SK-N-SH treated with all-trans-retinoic acid at 6 μM for 48 hours (cell line): ENCODE measurements around the gene ZNF672.

ENCODE experiments used
- ATAC-seq: fragments of 200-7000 bp; cut with Tn5 transposase; 3 replicates; pipeline ENCODE4 v1.9.1; 2020; ENCODE audit warnings: mild to moderate bottlenecking, moderate library complexity
- ARNTL ChIP-seq: fragments of 450-650 bp; formaldehyde crosslinking; IDR thresholded peaks from 2 replicates; pipeline ENCODE4 v1.5.0; 2020; ENCODE audit warnings: low read depth, mild to moderate bottlenecking, moderate library complexity, borderline replicate concordance
- CSDC2 ChIP-seq: fragments of 250-450 bp; sonication (Bioruptor Pico); IDR thresholded peaks from 2 replicates; pipeline ENCODE4 v1.5.0; 2020; ENCODE audit warnings: mild to moderate bottlenecking, moderate library complexity
- CSRNP3 ChIP-seq: fragments of 250-450 bp; sonication (Bioruptor Pico); IDR thresholded peaks from 2 replicates; pipeline ENCODE4 v1.5.1; 2021; ENCODE audit warnings: mild to moderate bottlenecking, moderate library complexity
- ESRRG ChIP-seq: fragments of 250-450 bp; sonication (Bioruptor Pico); IDR thresholded peaks from 2 replicates; pipeline ENCODE4 v1.6.1; 2021; ENCODE audit warnings: mild to moderate bottlenecking
- GLIS3 ChIP-seq: fragments of 250-450 bp; sonication (Bioruptor Pico); IDR thresholded peaks from 2 replicates; pipeline ENCODE4 v1.5.0; 2020; ENCODE audit warnings: mild to moderate bottlenecking, moderate library complexity
- ISL1 ChIP-seq: fragments of 250-450 bp; sonication (Bioruptor Pico); IDR thresholded peaks from 2 replicates; pipeline ENCODE4 v2.1.2; 2022; ENCODE audit warnings: mild to moderate bottlenecking, moderate library complexity
- OSR1 ChIP-seq: fragments of 250-450 bp; sonication (Bioruptor Pico); IDR thresholded peaks from 2 replicates; pipeline ENCODE4 v1.8.0; 2022; ENCODE audit warnings: moderate library complexity, mild to moderate bottlenecking, inconsistent platforms
- PPARA ChIP-seq: fragments of 250-450 bp; sonication (Bioruptor Pico); IDR thresholded peaks from 2 replicates; pipeline ENCODE4 v1.5.0; 2020; ENCODE audit warnings: mild to moderate bottlenecking, borderline replicate concordance
- TCF4 ChIP-seq: fragments of 250-450 bp; sonication (Bioruptor Pico); IDR thresholded peaks from 2 replicates; pipeline ENCODE4 v1.8.0; 2021; ENCODE audit warnings: mild to moderate bottlenecking, moderate library complexity, borderline replicate concordance
- TOX ChIP-seq: fragments of 250-450 bp; sonication (Bioruptor Pico); IDR thresholded peaks from 2 replicates; pipeline ENCODE4 v1.8.0; 2021; ENCODE audit warnings: mild to moderate bottlenecking, moderate library complexity, borderline replicate concordance
- ZC3H10 ChIP-seq: fragments of 250-450 bp; sonication (Bioruptor Pico); IDR thresholded peaks from 2 replicates; pipeline ENCODE4 v1.5.1; 2021; ENCODE audit warnings: mild to moderate bottlenecking, moderate library complexity
- ZFP30 ChIP-seq: fragments of 450-650 bp; formaldehyde crosslinking; IDR thresholded peaks from 2 replicates; pipeline ENCODE4 v1.5.0; 2022; ENCODE audit warnings: mild to moderate bottlenecking, moderate library complexity
- ZNF565 ChIP-seq: fragments of 450-650 bp; formaldehyde crosslinking; conservative IDR thresholded peaks from 2 replicates; pipeline ENCODE4 v1.5.0; 2020; ENCODE audit warnings: low read depth, mild to moderate bottlenecking, moderate library complexity
- ZNF70 ChIP-seq: fragments of 450-650 bp; formaldehyde crosslinking; IDR thresholded peaks from 2 replicates; pipeline ENCODE4 v1.5.0; 2020; ENCODE audit warnings: mild to moderate bottlenecking, moderate library complexity
- ZNF8 ChIP-seq: fragments of 450-650 bp; formaldehyde crosslinking; IDR thresholded peaks from 2 replicates; pipeline ENCODE4 v1.5.0; 2020; ENCODE audit warnings: mild to moderate bottlenecking, moderate library complexity
- TF ChIP-seq, protein P1 (sequence below): fragments of 250-450 bp; sonication (Bioruptor Pico); IDR thresholded peaks from 2 replicates; pipeline ENCODE4 v1.8.0; 2021; ENCODE audit warnings: low read depth, mild to moderate bottlenecking, moderate library complexity, borderline replicate concordance
- TF ChIP-seq, protein P2 (sequence below): fragments of 250-450 bp; sonication (Bioruptor Pico); IDR thresholded peaks from 2 replicates; pipeline ENCODE4 v1.8.0; 2020; ENCODE audit warnings: mild to moderate bottlenecking, moderate library complexity, borderline replicate concordance
- TF ChIP-seq, protein P3 (sequence below): fragments of 250-450 bp; sonication (Bioruptor Pico); IDR thresholded peaks from 2 replicates; pipeline ENCODE4 v1.5.1; 2020; ENCODE audit warnings: low read depth, mild to moderate bottlenecking, moderate library complexity
- TF ChIP-seq, protein P4 (sequence below): fragments of 250-450 bp; sonication (Bioruptor Pico); IDR thresholded peaks from 2 replicates; pipeline ENCODE4 v1.5.0; 2020; ENCODE audit warnings: mild to moderate bottlenecking, moderate library complexity

The ZNF672 gene

DNA sequence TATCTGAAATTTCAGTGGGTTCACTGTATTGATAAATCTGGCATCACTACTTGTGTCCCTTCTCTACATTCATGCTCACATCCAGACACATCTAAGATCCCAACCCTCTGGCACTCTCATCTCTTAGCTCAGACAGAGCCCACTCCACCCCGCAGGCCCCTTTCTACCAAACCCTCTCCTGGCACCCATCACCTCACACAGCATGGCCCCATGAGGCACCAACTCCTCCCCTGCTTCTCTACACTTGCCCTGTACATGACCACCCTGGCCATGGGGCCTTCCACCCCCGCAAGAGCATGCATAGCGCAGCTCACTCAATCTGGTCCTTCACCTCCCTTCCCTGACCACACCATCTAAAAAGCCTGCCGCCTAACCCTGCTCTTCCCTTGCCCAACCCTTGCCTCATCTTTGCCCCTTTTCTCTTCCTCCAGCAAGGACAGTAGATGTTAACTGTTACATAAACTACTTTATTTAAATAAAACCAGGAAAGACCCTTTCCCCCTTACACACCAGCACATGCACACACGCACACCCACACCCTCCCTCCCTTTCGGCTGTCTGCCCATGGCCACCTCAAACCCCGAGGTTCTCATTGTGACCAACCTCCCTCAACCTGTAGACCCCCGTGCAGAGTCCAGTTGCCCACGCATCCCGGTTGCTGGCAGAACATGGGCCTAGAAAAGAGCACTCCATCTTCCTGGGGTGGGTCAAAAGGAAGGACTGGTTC, 27.9 kb upstream of the ZNF672 start:
- no peak; the same call in 2 of the 3 replicates for ATAC-seq
- TF ChIP-seq ESRRG (CRISPR knock-in tag) = no peak
- TF ChIP-seq ZC3H10 (CRISPR knock-in tag) = no peak
- TF ChIP-seq ISL1 (CRISPR knock-in tag) = no peak
- TF ChIP-seq, protein P1, sequence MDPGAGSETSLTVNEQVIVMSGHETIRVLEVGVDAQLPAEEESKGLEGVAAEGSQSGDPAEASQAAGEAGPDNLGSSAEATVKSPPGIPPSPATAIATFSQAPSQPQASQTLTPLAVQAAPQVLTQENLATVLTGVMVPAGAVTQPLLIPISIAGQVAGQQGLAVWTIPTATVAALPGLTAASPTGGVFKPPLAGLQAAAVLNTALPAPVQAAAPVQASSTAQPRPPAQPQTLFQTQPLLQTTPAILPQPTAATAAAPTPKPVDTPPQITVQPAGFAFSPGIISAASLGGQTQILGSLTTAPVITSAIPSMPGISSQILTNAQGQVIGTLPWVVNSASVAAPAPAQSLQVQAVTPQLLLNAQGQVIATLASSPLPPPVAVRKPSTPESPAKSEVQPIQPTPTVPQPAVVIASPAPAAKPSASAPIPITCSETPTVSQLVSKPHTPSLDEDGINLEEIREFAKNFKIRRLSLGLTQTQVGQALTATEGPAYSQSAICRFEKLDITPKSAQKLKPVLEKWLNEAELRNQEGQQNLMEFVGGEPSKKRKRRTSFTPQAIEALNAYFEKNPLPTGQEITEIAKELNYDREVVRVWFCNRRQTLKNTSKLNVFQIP (CRISPR knock-in tag) = no peak
- no peak for TF ChIP-seq TOX (CRISPR knock-in tag)
- no peak for TF ChIP-seq PPARA (CRISPR knock-in tag)
- no peak for TF ChIP-seq CSRNP3 (CRISPR knock-in tag)
- TF ChIP-seq, protein P2, sequence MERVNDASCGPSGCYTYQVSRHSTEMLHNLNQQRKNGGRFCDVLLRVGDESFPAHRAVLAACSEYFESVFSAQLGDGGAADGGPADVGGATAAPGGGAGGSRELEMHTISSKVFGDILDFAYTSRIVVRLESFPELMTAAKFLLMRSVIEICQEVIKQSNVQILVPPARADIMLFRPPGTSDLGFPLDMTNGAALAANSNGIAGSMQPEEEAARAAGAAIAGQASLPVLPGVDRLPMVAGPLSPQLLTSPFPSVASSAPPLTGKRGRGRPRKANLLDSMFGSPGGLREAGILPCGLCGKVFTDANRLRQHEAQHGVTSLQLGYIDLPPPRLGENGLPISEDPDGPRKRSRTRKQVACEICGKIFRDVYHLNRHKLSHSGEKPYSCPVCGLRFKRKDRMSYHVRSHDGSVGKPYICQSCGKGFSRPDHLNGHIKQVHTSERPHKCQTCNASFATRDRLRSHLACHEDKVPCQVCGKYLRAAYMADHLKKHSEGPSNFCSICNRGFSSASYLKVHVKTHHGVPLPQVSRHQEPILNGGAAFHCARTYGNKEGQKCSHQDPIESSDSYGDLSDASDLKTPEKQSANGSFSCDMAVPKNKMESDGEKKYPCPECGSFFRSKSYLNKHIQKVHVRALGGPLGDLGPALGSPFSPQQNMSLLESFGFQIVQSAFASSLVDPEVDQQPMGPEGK (CRISPR knock-in tag) = no peak
- TF ChIP-seq ZNF70 = no peak
- TF ChIP-seq ZFP30 = no peak
- no peak for TF ChIP-seq ZNF8

DNA sequence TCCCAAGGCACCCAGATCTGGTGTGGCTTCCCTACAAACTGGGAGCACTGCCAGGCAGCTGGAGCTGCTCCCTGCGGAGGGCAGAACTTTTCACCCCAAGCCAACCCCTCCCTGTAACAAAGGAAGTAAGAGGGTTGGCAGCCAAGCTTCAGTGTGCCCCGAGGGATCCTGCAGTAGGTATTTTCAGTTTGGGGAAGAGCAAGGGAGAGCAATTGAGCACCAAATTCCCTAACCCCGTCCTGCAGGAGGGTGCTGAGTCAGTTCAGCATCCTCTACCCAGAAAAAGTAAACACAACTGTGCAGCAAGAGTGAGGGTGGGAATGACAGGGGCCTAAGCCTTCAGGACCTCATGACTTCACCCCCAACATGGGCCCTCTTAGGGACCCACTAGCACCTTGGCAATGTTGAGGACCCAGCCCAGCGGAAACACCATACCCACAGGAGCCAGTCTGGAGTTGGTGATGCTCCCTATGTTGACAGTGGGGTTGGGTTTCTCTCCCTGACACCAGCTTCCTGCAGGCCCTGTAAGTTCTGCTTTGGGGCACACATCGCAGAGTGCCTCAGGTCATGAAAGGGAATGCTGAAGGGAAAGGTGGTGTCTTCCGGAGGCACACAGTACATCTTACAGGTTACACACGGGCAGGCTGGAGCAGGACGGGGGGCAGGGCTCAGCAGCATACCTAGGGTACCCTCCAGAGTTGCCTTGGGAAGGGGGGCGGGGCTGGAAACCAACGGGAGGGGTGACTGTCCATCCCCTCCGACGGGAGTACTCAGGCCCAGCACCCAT, 27.1 kb upstream of the ZNF672 start:
- no peak; the same call in 1 of the 3 replicates for ATAC-seq
- TF ChIP-seq, protein P3, sequence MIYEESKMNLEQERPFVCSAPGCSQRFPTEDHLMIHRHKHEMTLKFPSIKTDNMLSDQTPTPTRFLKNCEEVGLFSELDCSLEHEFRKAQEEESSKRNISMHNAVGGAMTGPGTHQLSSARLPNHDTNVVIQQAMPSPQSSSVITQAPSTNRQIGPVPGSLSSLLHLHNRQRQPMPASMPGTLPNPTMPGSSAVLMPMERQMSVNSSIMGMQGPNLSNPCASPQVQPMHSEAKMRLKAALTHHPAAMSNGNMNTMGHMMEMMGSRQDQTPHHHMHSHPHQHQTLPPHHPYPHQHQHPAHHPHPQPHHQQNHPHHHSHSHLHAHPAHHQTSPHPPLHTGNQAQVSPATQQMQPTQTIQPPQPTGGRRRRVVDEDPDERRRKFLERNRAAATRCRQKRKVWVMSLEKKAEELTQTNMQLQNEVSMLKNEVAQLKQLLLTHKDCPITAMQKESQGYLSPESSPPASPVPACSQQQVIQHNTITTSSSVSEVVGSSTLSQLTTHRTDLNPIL (CRISPR knock-in tag) = no peak
- TF ChIP-seq ZFP30 = no peak
- TF ChIP-seq TOX (CRISPR knock-in tag) = no peak
- TF ChIP-seq, protein P1 (CRISPR knock-in tag) = no peak
- no peak for TF ChIP-seq ZNF8
- TF ChIP-seq GLIS3 (CRISPR knock-in tag) = no peak
- no peak for TF ChIP-seq TCF4
- TF ChIP-seq OSR1 = no peak
- TF ChIP-seq, protein P2 (CRISPR knock-in tag) = no peak
- no peak for TF ChIP-seq PPARA (CRISPR knock-in tag)
- TF ChIP-seq CSDC2 (CRISPR knock-in tag) = no peak
- TF ChIP-seq ARNTL (CRISPR knock-in tag) = no peak
- TF ChIP-seq CSRNP3 (CRISPR knock-in tag) = no peak
- TF ChIP-seq, protein P4, sequence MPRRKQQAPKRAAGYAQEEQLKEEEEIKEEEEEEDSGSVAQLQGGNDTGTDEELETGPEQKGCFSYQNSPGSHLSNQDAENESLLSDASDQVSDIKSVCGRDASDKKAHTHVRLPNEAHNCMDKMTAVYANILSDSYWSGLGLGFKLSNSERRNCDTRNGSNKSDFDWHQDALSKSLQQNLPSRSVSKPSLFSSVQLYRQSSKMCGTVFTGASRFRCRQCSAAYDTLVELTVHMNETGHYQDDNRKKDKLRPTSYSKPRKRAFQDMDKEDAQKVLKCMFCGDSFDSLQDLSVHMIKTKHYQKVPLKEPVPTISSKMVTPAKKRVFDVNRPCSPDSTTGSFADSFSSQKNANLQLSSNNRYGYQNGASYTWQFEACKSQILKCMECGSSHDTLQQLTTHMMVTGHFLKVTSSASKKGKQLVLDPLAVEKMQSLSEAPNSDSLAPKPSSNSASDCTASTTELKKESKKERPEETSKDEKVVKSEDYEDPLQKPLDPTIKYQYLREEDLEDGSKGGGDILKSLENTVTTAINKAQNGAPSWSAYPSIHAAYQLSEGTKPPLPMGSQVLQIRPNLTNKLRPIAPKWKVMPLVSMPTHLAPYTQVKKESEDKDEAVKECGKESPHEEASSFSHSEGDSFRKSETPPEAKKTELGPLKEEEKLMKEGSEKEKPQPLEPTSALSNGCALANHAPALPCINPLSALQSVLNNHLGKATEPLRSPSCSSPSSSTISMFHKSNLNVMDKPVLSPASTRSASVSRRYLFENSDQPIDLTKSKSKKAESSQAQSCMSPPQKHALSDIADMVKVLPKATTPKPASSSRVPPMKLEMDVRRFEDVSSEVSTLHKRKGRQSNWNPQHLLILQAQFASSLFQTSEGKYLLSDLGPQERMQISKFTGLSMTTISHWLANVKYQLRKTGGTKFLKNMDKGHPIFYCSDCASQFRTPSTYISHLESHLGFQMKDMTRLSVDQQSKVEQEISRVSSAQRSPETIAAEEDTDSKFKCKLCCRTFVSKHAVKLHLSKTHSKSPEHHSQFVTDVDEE (CRISPR knock-in tag) = no peak
- TF ChIP-seq ZNF565 = no peak
